ENCODE measurements around the gene POLD1.

Gene POLD1

GRCh38 chr19:50415661-50416033 lies 31.5 kb downstream of the POLD1 start:
- peaks cover 23% of the 10 kb centered on the region for H3K79me2 ChIP-seq (ENCODE audit: low read length)
- peaks cover 54% of the 10 kb centered on the region for H3K36me3 ChIP-seq (replicated peaks; ENCODE audit: low read depth, low read length)
- H3K4me3 ChIP-seq (ENCODE audit: low read length) = peak overlapping the region; percentile 69
- H3K4me1 ChIP-seq (ENCODE audit: low read length) = peaks cover 51% of the 10 kb centered on the region
- peak overlapping the region; percentile 85 for H3K4me2 ChIP-seq (ENCODE audit: low read length)
- peak overlapping the region; percentile 91 for H3K27ac ChIP-seq (ENCODE audit: low read length)
- H3K9me3 ChIP-seq (ENCODE audit: insufficient read depth, low read length) = no peaks in the 10 kb centered on the region
- H2AFZ ChIP-seq (ENCODE audit: low read depth, low read length) = no peak overlapping the region
- peak overlapping the region; percentile 81 for H3K9ac ChIP-seq (ENCODE audit: low read length)
- H4K20me1 ChIP-seq (ENCODE audit: insufficient read depth, low read length) = peaks cover 8% of the 10 kb centered on the region; the same call in 1 of the 2 replicates
- TF ChIP-seq CTCF (IDR thresholded peaks at IDR 0.05; ENCODE audit: low read depth, low read length) (no peak), EZH2phosphoT487 (IDR thresholded peaks at IDR 0.05; ENCODE audit: low read depth) (no peak)
- no peaks in the 10 kb centered on the region for H3K27me3 ChIP-seq (ENCODE audit: low read depth, low read length)

GRCh38 chr19:50416034-50416977 lies 32.2 kb downstream of the POLD1 start:
- H3K27ac ChIP-seq (ENCODE audit: low read length) = peak overlapping the region; percentile 91
- H2AFZ ChIP-seq (ENCODE audit: low read depth, low read length) = no peak overlapping the region
- H3K4me3 ChIP-seq (ENCODE audit: low read length) = peak overlapping the region; percentile 47
- TF ChIP-seq EZH2phosphoT487 (IDR thresholded peaks at IDR 0.05; ENCODE audit: low read depth) (no peak), CTCF (IDR thresholded peaks at IDR 0.05; ENCODE audit: low read depth, low read length) (peak; percentile 12; the same call in 1 of the 2 replicates)
- H3K36me3 ChIP-seq (replicated peaks; ENCODE audit: low read depth, low read length) = peaks cover 52% of the 10 kb centered on the region
- peak overlapping the region; percentile 73 for H3K4me2 ChIP-seq (ENCODE audit: low read length)
- peaks cover 29% of the 10 kb centered on the region for H3K79me2 ChIP-seq (ENCODE audit: low read length)
- 0 out of 2 replicates have a peak, but pooled peaks cover 3% of the 10 kb centered on the region for H3K9me3 ChIP-seq (ENCODE audit: insufficient read depth, low read length)
- peaks cover 13% of the 10 kb centered on the region for H4K20me1 ChIP-seq (ENCODE audit: insufficient read depth, low read length)
- peaks cover 57% of the 10 kb centered on the region for H3K4me1 ChIP-seq (ENCODE audit: low read length)
- no peaks in the 10 kb centered on the region for H3K27me3 ChIP-seq (ENCODE audit: low read depth, low read length)
- H3K9ac ChIP-seq (ENCODE audit: low read length) = peak overlapping the region; percentile 44

- H3K79me2 ChIP-seq (ENCODE audit: low read length) = peaks cover 39% of the 10 kb centered on the region
- peak overlapping the region; percentile 91 for H3K27ac ChIP-seq (ENCODE audit: low read length)
- H3K4me2 ChIP-seq (ENCODE audit: low read length) = peak overlapping the region; percentile 94
- peaks cover 51% of the 10 kb centered on the region for H3K36me3 ChIP-seq (replicated peaks; ENCODE audit: low read depth, low read length)
- no peak overlapping the region for H2AFZ ChIP-seq (ENCODE audit: low read depth, low read length)
- peaks cover 66% of the 10 kb centered on the region for H3K4me1 ChIP-seq (ENCODE audit: low read length)
- peaks cover 20% of the 10 kb centered on the region for H4K20me1 ChIP-seq (ENCODE audit: insufficient read depth, low read length)
- TF ChIP-seq EZH2phosphoT487 (IDR thresholded peaks at IDR 0.05; ENCODE audit: low read depth) (no peak), CTCF (IDR thresholded peaks at IDR 0.05; ENCODE audit: low read depth, low read length) (no peak)
- 0 out of 2 replicates have a peak, but pooled peaks cover 3% of the 10 kb centered on the region for H3K9me3 ChIP-seq (ENCODE audit: insufficient read depth, low read length)
- H3K9ac ChIP-seq (ENCODE audit: low read length) = peak overlapping the region; percentile 98
- H3K27me3 ChIP-seq (ENCODE audit: low read depth, low read length) = no peaks in the 10 kb centered on the region
- H3K4me3 ChIP-seq (ENCODE audit: low read length) = peak overlapping the region; percentile 91
Measured at GRCh38 chr19:50417111-50418081, 33.2 kb downstream of the POLD1 start.

Measured in OCI-LY3 (cell line).